ENCODE results near the gene FGFR3.

Gene FGFR3

DNA sequence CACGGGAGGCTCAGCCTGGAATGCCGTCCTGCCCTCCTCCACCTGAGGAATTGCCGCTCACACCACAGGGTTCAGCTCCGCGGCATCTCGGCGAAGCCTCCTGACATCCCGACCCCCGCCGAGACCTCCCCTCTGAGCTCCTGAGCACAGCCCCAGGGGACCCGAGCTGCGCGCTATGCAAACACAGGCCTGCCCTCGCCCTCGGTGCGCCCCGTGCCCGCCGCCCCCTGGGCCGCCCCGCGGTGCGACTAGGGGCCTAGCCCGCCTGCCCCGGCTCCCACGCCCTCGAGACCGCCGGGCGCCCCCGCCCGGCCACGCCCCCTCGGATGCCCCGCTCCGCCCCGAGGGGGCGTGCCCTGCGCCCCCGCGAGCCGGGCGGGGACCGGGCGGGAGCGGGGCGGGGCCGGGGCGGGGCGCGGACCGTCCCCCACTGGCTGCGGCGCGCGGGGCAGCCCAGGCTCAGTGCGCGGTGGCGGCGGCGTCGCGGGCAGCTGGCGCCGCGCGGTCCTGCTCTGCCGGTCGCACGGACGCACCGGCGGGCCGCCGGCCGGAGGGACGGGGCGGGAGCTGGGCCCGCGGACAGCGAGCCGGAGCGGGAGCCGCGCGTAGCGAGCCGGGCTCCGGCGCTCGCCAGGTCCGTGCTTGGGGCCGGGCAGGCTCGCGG, at the start of gene FGFR3:
Gene FGFR3 (plus strand): TSS at position 462 of the 664 bp plus-strand sequence. CDS start 642 bp downstream, outside the sequence.
- peak; percentile 58 for DNase-seq

DNA sequence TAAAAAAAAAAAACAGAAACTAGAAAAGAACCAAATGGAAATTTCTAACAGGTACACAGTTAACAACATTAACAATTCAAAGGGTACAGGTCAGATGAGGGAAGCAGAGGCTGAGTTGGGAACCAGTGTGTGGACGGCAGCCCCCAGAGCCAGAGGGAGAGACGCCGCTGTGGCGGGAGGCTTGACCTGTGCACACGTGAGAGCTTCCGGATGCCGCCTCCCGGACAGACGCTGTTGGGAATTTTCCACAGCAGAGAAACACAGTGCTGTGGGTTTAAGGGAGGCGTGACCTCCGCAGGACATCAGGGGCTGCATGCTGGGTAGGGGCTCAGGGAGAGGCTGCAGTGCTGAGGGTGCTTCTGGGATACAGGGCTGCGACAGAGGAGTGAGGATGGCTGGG, 49.5 kb upstream of the FGFR3 start:
- DNase-seq = no peak

DNA sequence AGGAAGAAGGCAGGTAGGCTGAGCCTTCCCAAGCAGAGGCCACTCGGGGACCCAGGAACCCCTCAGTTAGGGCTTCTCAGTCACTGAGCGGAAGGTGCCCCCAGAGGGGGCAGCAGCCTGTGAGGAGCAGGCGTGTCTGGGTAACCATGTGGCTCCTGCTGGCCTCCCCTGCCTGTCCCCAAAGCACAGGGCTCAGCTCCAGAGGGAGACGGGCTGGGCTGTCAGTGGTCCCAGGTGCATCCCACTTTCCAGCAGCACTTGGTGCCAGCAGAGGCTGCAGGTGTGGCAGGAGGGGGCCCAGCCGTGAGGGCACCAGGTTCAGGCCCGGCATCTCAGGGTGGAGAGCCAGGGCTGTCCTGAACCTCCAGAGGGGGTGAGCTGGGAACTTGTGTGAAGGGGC, 49.1 kb upstream of the FGFR3 start:
- DNase-seq = no peak

DNA sequence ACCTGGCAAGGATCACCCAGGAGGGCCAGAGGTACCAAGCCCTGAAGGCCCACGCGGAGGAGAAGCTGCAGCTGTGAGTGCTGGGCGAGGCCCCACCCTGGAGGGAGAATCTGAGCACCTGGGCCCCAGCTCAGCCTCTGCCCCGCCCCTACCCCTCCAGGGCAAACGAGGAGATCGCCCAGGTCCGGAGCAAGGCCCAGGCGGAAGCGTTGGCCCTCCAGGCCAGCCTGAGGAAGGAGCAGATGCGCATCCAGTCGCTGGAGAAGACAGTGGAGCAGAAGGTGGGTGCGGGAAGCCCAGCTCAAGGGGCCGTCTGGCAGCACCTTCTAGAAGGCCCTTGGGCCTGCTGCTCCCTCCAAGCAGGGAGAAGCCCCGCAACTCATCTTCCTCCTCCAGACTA, 48.5 kb upstream of the FGFR3 start:
- no peak for DNase-seq

DNA sequence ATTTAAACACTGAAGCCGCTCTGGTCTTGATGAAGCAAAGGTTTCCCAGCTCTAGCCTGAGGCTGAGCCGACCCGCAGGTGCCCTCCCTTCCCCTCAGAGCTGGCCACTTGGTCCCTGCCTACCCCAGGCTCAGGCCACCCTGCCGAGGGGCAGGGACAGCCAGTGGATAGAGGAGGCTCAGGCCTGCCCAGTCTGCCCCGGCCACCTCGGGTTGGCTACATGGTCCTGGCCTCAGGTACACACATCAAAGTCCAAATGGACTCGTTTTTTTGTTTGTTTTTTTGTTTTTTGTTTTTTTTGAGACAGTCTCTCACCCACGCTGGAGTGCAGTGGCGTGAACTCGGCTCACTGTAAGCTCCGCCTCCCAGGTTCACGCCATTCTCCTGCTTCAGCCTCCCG, 47.9 kb upstream of the FGFR3 start:
- no peak for DNase-seq

DNA sequence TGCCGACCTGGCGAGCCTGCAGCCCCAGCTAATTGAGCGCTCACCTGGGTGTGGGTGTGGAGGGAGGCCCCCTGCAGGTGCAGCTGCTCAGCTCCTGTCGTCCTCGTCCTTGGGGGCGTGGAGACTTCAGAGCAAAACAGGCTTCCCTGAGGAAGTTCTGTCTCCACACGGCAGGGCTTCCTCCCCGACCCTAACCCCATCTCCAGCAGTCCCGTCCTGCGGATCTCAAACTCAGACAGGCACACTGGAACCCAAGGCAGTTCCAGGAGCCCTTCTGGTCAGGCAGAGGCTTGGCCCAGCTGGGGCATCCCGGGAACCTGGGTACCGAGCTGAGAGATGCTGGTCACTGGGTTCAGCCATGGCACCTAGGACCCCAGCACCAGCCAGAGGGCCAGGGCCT, 47.4 kb upstream of the FGFR3 start:
- no peak for DNase-seq

DNA sequence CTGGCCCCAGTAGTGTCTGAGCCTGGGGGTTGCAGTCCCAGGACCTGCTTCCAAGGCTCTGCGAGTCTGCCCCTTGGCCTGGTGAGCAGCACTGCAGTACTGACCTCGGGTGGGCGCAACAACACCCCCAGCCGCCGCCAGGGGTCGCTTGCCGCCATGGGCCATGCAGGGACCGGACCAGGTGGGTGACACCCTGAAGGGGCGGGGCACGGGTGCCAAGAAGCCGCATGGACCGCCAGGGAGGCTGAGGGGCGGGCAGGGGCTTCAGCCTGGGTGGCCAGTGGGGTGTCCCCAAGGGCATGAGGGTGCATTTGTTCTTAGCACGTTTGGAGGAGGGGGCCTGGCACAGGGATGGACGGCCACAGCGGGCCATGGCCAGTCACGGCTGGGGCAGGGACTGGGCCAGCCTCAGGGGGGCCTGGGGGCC, 46.8 kb upstream of the FGFR3 start:
- DNase-seq = peak; percentile 94

DNA sequence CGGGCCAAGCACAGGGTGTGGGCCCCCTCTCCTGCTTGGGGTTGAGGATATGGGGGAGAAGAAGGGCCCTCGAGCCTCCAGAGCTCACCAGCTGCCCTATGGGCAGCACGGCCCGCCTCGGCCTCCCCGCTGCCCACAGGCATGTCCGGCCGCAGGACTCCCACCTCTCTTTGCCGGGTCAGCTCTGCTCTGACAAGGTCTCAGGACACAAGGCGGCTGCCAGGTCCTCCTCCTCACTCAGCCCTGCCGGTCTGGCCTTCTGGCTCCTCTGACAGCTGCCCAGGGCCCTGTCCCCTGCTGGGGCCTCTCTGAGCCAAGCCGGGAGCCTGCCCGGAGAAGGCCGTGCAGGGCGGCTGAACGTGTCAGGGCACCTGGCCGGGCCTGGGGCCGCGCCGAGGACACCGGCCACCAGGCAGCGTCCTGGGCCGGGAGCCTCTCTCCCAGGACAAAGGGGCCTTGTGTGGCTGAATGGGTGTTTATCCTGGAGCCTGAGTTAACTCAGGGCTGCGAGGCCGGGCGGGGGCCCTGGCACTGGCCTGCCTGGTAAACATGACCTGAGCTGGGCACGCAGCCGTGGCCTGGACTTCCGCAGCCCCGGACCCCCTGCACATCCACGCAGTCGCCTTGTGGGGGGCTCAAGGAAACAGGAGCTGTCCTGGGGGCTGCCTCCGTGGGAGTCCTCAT, 46.0 kb upstream of the FGFR3 start:
- DNase-seq = no peak

DNA sequence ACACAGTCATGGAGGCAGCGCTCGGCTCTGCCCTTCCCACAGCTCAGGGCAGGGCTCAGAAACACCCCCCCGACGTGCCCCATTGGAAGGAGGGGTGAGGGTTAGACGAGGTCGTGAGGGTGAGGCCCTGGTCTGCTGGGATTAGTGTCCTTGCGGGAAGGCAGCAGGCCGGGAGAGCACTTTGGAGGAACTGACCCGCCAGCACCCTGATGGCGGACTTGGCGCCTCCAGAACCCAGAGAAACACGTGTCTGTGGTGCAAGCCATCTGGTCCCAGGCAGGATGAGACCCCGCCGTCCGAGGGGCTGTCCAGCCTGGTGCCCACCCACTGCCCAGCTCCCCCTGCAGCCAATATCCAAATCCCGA, 45.5 kb upstream of the FGFR3 start:
- DNase-seq = no peak

DNA sequence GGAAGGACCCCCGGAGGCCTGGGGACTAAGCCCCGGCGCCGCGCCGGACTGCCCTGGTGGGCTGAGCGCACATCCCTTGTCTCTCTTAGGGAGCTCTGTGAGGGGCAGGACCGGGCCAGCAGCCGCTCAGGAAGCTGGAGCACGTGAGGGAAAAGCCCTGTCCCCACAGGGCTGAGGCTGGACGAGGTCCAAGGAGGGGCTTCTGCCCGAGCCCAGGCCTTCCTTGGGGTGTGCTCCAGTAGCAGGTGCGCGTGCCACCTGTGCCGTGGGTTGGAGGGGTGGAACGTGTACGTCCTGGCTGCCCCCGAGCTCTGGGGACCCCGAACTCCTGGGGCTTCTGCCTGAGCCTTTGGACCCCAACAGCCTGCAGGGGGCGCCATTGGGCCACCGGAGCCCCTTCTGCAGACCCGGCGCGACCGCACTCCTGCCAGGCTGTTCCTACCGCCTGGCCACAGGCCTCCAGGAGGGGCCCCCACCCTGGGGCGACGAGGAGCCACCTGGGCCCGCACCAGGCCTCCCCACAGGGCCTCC, 44.6 kb upstream of the FGFR3 start:
- DNase-seq = peak; percentile 95

DNA sequence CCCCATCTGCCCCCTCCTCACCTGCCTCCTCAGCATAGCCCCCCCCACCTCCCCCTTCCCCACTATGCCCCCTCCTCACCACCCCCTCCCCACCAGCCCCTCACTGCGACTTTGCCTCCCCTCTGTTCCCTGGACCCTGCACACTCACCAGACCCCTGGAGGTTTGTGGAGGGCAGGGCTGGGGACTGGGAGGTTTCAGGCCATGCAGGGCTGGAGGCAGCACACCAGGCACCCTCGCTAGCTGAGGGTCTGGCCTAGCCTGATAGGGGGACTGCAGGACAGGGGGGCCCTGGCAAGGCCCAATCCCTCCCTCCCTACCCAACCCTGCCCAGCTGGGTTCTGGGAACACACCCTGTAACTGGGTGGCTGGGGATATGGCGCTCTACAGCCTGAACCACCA, 43.7 kb upstream of the FGFR3 start:
- no peak for DNase-seq

DNA sequence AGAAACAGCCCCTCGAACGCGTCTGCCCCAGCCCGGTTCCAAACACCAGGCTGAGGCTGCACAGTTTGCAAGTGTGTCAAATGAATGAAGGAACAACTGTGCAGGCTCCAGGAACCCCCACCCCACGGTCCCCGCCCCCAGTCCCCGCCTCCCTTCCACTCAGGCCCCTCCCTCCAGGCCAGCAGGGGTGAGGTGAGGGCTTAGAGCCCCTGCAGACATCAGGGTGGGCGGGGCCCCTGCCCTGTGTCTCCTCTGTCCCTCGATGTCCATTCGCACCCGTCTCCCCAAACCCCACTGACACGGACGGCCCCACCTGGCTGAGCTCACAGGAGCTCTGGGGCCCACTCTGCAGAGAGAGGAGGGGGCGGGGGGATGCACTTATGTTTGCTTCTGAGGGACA, 43.3 kb upstream of the FGFR3 start:
- DNase-seq = no peak

DNA sequence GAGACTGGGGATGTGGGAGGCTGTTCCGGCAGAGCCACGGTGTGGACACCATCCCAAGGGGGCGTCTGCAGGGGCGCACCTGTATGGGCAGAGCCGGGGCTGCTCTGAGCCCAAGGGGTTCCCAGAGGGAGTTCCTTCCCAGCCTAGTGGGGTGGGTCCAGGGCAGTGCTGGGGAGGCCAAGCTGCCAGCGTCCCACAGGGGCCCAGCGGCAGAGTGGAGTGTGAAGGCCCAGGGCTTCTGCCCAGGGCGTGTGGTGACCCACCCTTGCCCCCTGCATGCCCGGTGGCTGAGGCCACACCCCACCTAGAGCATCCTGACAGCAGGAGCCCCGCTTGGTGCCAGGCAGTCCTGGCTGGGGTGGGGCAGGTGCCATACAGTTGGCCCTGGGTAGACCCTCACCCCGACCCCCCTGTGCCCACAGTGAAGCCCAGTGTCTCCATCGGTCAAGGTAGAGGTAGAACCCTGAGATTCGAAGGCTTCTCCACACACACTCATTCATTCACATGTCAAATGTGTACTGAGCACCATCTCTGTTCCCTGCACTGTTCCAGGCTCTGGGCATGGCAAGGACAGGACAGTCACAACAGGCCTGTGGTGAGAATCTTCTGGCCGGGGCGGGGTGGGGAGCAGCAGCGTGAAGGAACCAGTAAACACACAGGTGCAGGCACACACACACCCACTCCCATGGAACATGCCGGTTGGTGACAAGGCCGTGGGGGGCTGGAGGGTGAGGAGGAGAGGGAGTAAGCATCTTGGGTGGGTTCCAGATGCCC, 42.5 kb upstream of the FGFR3 start:
- no peak for DNase-seq

DNA sequence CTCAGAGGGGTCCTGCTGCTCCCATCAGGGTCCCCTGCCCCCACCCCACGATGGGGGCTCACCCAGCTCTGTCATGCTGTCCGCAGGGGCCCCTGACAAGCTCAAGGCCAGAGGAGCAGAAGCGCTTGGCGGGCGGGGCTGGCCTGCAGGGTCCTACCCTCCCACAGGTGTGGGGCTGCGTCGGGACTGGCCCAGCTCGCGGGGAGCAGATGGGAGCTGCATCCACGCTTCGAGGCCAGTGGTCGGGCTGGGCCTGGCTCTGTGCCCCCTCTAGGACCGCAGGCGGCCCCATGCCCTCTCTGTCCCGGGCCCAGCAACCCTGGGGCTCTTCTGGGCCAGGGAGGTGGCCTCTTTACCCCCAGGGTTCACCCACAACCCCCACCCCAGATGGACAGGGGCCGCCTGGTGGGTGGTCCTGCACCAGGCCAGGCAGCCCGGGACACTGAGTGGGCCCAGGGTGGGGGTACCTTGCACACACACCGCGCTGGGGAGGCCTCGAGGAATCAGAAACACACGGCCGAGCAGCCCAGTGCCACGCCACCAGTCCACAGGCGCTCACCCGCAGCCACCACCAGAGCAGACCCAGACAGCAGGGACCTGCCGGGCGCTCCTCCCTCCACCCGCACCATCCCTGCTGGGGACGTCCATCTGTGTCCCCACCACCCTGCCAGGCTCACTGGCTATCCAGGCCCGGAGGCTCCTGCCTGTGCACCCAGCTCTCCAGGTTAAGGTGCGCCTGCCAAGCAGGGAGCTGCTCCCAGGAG, 41.8 kb upstream of the FGFR3 start:
- DNase-seq = no peak

DNA sequence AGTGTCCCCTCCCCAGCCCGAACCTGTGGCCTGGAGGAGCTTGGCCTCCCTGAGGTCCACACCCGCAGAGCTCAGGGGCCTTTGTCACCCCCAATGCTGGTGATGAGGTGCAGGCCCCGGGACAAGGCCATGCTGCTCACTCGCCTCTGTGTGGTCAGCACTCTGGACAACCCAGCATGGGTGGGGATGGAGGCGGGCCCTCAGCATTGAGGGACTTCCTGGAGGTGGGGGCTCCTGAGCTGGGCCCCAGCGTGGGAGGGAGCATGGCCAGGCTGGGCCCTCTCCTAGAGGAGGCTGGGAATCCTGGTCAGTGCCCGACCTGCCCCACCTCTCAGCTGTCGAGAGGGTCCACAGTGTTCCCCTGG, 41.2 kb upstream of the FGFR3 start:
- DNase-seq = no peak

DNA sequence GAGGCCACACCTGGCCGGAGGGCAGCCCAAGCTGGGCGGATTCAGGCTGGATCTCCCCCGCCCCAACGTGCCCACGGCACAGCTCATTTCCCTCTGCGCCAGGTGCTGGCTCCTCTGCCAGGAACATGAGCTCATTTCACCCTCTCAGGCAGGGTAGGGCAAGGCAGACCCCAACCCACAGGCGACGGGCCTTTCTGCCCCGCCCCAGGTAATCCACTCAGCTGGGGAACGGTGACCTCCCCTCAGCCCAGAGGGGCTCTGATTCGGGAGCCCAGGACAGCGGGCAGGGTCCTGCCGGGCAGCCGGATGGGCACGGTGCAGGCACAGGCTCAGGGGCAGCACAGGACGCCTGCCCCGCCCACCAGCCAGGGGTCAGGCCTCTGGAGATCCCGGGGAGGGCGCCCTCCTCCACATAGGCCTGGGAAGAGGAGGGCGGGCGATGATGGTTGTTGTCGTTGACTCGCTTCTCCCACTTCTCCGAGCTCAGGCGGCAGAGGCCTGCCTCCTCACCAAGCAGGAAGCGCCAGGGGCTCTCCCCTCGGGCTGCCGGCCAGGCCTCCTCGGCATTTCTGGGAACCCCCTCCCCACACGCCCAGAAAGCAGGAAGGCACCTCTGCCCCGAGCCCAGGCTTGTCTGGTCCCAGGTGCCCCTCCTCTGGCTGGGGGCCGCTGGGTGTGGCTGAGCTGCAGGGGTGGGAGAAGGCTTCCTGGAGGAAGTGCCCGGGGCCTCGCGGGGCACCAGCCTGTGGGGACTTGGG, 40.6 kb upstream of the FGFR3 start:
- peak; percentile 41 for DNase-seq

DNA sequence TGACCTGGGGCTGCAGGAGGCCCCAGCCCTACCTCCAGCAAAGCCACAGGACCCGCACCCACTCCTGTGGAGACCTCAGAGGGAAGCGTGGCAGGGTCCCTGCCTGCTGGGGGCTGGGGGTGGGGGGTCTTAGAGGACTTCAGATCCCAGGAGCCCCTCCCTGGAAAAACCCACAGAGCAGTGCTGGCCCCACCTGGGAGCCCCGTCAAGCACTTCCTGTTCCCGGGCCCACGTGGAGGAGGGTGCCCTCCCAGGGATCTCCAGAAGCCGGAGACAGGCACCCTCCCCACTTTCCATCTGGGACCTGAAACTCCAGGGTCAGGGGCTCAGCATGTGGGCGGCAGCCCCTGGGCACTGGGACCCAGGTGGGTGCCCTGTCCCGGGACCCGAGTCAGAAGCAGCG, 39.8 kb upstream of the FGFR3 start:
- DNase-seq = no peak

DNA sequence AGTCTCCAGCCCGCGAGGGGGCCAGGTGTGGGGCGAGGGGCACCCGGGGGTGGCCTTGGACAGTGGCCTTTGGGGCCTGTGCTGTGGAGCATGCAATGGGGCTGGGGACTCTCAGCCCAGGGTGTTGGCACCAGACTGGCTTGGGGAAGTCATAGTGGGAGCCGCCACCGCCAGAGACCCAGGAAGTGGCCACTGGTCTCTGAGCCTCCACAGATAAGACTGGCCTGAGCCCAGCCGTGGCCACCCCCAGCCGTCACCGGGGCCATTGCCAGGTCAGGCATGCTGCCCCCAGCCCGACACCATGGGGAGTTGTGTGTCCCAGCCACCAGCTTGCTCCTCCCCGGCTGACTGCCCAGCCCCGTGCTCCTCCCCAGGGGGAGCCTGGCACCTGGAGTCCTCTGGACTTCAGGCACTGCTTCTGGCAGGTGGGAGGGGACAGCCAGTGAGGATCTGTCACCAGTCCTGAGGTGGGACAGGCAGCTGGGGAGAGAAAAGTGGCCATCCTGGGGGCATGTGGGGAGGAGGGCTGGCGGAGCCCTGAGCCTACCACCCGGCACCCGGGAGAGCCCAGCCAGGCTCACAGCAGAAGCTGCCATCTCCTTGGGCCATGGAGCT, 39.3 kb upstream of the FGFR3 start:
- DNase-seq = no peak

DNA sequence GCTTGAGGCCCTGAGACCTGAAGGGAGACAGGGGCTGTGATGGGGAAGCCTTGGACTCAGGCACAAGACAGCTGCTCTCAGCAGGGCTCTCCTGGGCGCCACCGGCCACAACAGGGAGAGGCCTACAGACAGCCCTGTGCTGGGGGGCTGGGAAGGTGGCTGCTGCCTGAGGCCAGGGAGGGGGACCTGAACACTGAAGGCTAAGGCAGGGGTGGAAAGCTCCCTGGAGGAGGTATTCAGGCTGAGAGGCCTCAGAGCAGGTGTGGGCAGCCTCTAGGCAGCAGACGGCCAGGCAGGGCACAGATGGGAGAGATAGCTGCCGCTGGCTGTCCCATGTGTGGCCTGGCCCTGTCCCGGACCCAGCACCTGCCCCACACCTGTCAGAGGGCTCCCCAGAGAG, 38.8 kb upstream of the FGFR3 start:
- DNase-seq = no peak

DNA sequence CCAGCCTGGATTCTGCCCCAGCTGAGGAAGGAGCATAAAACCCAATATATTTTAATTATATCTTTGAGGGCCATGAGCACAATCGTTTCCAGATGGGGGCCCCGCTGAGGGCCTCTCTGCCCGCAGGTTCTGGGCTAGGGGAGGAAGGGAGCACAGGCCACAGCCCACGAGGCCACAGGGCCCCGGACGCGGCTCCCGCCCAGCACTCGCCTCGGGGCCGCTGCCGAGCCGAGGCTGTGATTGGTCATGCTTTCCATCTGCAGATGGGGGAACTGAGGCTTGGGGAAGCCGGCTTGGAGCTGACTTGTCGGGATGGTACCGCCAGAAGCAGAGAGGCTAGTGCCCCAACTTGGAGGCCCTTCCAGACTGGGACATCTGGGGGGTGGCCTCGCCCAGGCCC, 37.8 kb upstream of the FGFR3 start:
- DNase-seq = no peak

DNA sequence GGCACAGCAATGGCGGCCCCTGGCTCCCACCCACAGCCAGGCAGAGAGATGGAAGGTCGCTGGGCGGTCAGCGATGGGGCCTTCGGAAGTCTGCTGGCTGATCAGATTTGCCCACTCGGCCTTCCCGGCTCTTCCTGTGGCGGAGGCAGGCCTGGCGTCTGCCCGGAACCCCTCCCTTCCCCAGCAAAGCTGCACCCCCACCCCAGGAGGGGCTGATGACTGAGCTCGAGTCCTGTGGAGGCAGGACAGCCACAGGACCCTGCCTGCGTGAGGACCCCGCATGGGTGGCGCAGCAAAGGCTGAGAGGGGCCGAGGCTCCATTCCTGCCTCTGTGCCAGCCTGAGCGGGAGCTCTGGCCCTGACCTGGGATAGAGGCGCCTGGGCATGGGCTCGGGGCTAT, 37.0 kb upstream of the FGFR3 start:
- DNase-seq = no peak

All from stimulated activated CD8-positive, alpha-beta memory T cell treated with anti-CD3 and anti-CD28 coated beads, Interleukin-4, amount 100 ng/mL, for 48 hours (primary cell).